ENCODE measurements around the gene ATF6B. TPM values are rescaled to one million over a fixed set of nuclear protein-coding genes. Genes with fewer than 3 reads are reported as not detected.

The ATF6B gene
- total and polyA plus RNA-seq, 2 experiments from 2014 or later = 37.9 to 43.7 TPM

GRCh38 chr6:32111424-32112066, 16.5 kb downstream of the ATF6B start:
- H3K9me2 ChIP-seq (replicated peaks; ENCODE audit: insufficient read depth) = no peaks in the 10 kb centered on the region
- peak overlapping the region; percentile 24 for H3K27ac ChIP-seq
- H3K36me3 ChIP-seq (replicated peaks; ENCODE audit: insufficient read depth, low read depth) = no peaks in the 10 kb centered on the region
- no peak for TF ChIP-seq EZH2phosphoT487 (IDR thresholded peaks at IDR 0.05; ENCODE audit: low read depth, severe bottlenecking, unreplicated experiment)
- TF ChIP-seq EZH2 (IDR thresholded peaks at IDR 0.05; ENCODE audit: borderline replicate concordance) = no peak
- no peak overlapping the region for H3K4me3 ChIP-seq
- H2AFZ ChIP-seq = no peak overlapping the region
- no peaks in the 10 kb centered on the region for H3K9me3 ChIP-seq (ENCODE audit: low read depth)
- WGBS (ENCODE audit: low lambda C conversion rate, missing lambda C conversion rate) = 78% methylated on average over 7 of the region's 7 CpGs
- no peak for DNase-seq (ENCODE audit: low spot score)
- H4K20me1 ChIP-seq (ENCODE audit: insufficient read depth, poor library complexity, severe bottlenecking) = no peaks in the 10 kb centered on the region
- H3K4me1 ChIP-seq (ENCODE audit: insufficient read depth) = peaks cover 37% of the 10 kb centered on the region
- no peak overlapping the region for H3K4me2 ChIP-seq
- H3K79me2 ChIP-seq = no peaks in the 10 kb centered on the region
- no peaks in the 10 kb centered on the region for H3K27me3 ChIP-seq

GRCh38 chr6:32110632-32111031, 17.4 kb downstream of the ATF6B start:
- Histone ChIP-seq H3K9me3 (ENCODE audit: low read depth) (no peaks in the 10 kb centered on the region), H3K27me3 (no peaks in the 10 kb centered on the region), H3K79me2 (no peaks in the 10 kb centered on the region), H3K4me1 (ENCODE audit: insufficient read depth) (peaks cover 37% of the 10 kb centered on the region), H3K27ac (no peak overlapping the region), H2AFZ (no peak overlapping the region), H3K4me3 (no peak overlapping the region), H3K4me2 (no peak overlapping the region), H3K36me3 (replicated peaks; ENCODE audit: insufficient read depth, low read depth) (no peaks in the 10 kb centered on the region), H3K9me2 (replicated peaks; ENCODE audit: insufficient read depth) (no peaks in the 10 kb centered on the region), H4K20me1 (ENCODE audit: insufficient read depth, poor library complexity, severe bottlenecking) (no peaks in the 10 kb centered on the region)
- 93% methylated on average over 7 of the region's 7 CpGs for WGBS (ENCODE audit: low lambda C conversion rate, missing lambda C conversion rate)
- TF ChIP-seq EZH2phosphoT487 (IDR thresholded peaks at IDR 0.05; ENCODE audit: low read depth, severe bottlenecking, unreplicated experiment) (no peak), EZH2 (IDR thresholded peaks at IDR 0.05; ENCODE audit: borderline replicate concordance) (no peak), CTCF (IDR thresholded peaks at IDR 0.05; ENCODE audit: poor library complexity) (no peak)
- no peak for DNase-seq (ENCODE audit: low spot score)

GRCh38 chr6:32109765-32110160, 18.3 kb downstream of the ATF6B start:
- TF ChIP-seq EZH2phosphoT487 (IDR thresholded peaks at IDR 0.05; ENCODE audit: low read depth, severe bottlenecking, unreplicated experiment) (no peak), CTCF (IDR thresholded peaks at IDR 0.05; ENCODE audit: poor library complexity) (no peak), EZH2 (IDR thresholded peaks at IDR 0.05; ENCODE audit: borderline replicate concordance) (no peak)
- Histone ChIP-seq H3K4me1 (ENCODE audit: insufficient read depth) (peaks cover 37% of the 10 kb centered on the region), H3K4me2 (no peak overlapping the region), H3K9me2 (replicated peaks; ENCODE audit: insufficient read depth) (no peaks in the 10 kb centered on the region), H4K20me1 (ENCODE audit: insufficient read depth, poor library complexity, severe bottlenecking) (no peaks in the 10 kb centered on the region), H3K9me3 (ENCODE audit: low read depth) (no peaks in the 10 kb centered on the region), H3K27me3 (no peaks in the 10 kb centered on the region), H3K36me3 (replicated peaks; ENCODE audit: insufficient read depth, low read depth) (no peaks in the 10 kb centered on the region), H3K4me3 (no peak overlapping the region), H3K79me2 (no peaks in the 10 kb centered on the region), H2AFZ (no peak overlapping the region), H3K27ac (no peak overlapping the region)
- WGBS (ENCODE audit: low lambda C conversion rate, missing lambda C conversion rate) = 68% methylated on average over 6 of the region's 6 CpGs
- DNase-seq (ENCODE audit: low spot score) = no peak

GRCh38 chr6:32109114-32109764, 18.8 kb downstream of the ATF6B start, which contains the start of gene TNXB:
Gene TNXB, minus strand, starts transcription at chr6:32109338. Its CDS starts 11,140 bp downstream, at chr6:32098198.
- 24% methylated on average over 5 of the region's 12 CpGs for WGBS (ENCODE audit: low lambda C conversion rate, missing lambda C conversion rate)
- peak; percentile 28 for DNase-seq (ENCODE audit: low spot score)

More at GRCh38 chr6:32109114-32109764, 18.8 kb downstream of the ATF6B start, which contains the start of gene TNXB:
- Histone ChIP-seq H2AFZ (no peak within 1 kb of the TSS), H3K79me2 (no peaks in the 10 kb centered on the region), H3K36me3 (replicated peaks; ENCODE audit: insufficient read depth, low read depth) (no peaks in the 10 kb centered on the region), H3K4me3 (no peak within 1 kb of the TSS), H3K27me3 (no peaks in the 10 kb centered on the region), H3K4me2 (peak within 1 kb of the TSS; percentile 64), H4K20me1 (ENCODE audit: insufficient read depth, poor library complexity, severe bottlenecking) (no peaks in the 10 kb centered on the region), H3K4me1 (ENCODE audit: insufficient read depth) (peaks cover 37% of the 10 kb centered on the region), H3K9me3 (ENCODE audit: low read depth) (no peaks in the 10 kb centered on the region), H3K27ac (peak within 1 kb of the TSS; percentile 83), H3K9me2 (replicated peaks; ENCODE audit: insufficient read depth) (no peaks in the 10 kb centered on the region)
- TF ChIP-seq EZH2phosphoT487 (IDR thresholded peaks at IDR 0.05; ENCODE audit: low read depth, severe bottlenecking, unreplicated experiment) = no peak
- TF ChIP-seq CTCF (IDR thresholded peaks at IDR 0.05; ENCODE audit: poor library complexity) = no peak
- no peak for TF ChIP-seq EZH2 (IDR thresholded peaks at IDR 0.05; ENCODE audit: borderline replicate concordance)
